ENCODE data around the gene CAMK1.

Gene CAMK1

GRCh38 chr3:9743548-9743947, 26.2 kb downstream of the CAMK1 start:
- DNase-seq (ENCODE audit: low read depth in 1 of 2, low spot score in 1 of 2), result no peak

GRCh38 chr3:9742560-9742959, 27.2 kb downstream of the CAMK1 start:
- DNase-seq (ENCODE audit: low read depth in 1 of 2, low spot score in 1 of 2), result no peak

- no peak for DNase-seq (ENCODE audit: low read depth in 1 of 2, low spot score in 1 of 2)
Observed at GRCh38 chr3:9739181-9739580, 30.6 kb downstream of the CAMK1 start.

- DNase-seq (ENCODE audit: low read depth in 1 of 2, low spot score in 1 of 2), result no peak
Observed at GRCh38 chr3:9736831-9737230, 32.9 kb downstream of the CAMK1 start.

- no peak for DNase-seq (ENCODE audit: low read depth in 1 of 2, low spot score in 1 of 2)
Observed at GRCh38 chr3:9732740-9733115, 37.0 kb downstream of the CAMK1 start.

- DNase-seq (ENCODE audit: low read depth in 1 of 2, low spot score in 1 of 2), result no peak
Observed at GRCh38 chr3:9732080-9732739, 37.5 kb downstream of the CAMK1 start.

- DNase-seq (ENCODE audit: low read depth in 1 of 2, low spot score in 1 of 2), result peak; percentile 99
Observed at GRCh38 chr3:9731206-9732079, 38.3 kb downstream of the CAMK1 start, which contains the start of gene BRPF1. Gene BRPF1, plus strand, starts transcription at chr3:9731735. Its CDS starts 2,406 bp downstream, at chr3:9734141.

- peak in 1 of 2 donors; percentile 40 for DNase-seq (ENCODE audit: low read depth in 1 of 2, low spot score in 1 of 2)
Observed at GRCh38 chr3:9730657-9731205, 39.0 kb downstream of the CAMK1 start.

GRCh38 chr3:9729419-9729818, 40.3 kb downstream of the CAMK1 start:
- no peak for DNase-seq (ENCODE audit: low read depth in 1 of 2, low spot score in 1 of 2)

- no peak for DNase-seq (ENCODE audit: low read depth in 1 of 2, low spot score in 1 of 2)
Observed at GRCh38 chr3:9727743-9728142, 42.0 kb downstream of the CAMK1 start.

- DNase-seq (ENCODE audit: low read depth in 1 of 2, low spot score in 1 of 2), result no peak
Observed at GRCh38 chr3:9727041-9727595, 42.6 kb downstream of the CAMK1 start.

GRCh38 chr3:9725775-9726515, 43.8 kb downstream of the CAMK1 start:
- DNase-seq (ENCODE audit: low read depth in 1 of 2, low spot score in 1 of 2), result no peak

- DNase-seq (ENCODE audit: low read depth in 1 of 2, low spot score in 1 of 2), result no peak
Observed at GRCh38 chr3:9721700-9722060, 48.1 kb downstream of the CAMK1 start.

GRCh38 chr3:9721015-9721699, 48.6 kb downstream of the CAMK1 start:
- DNase-seq (ENCODE audit: low read depth in 1 of 2, low spot score in 1 of 2), result no peak

- DNase-seq (ENCODE audit: low read depth in 1 of 2, low spot score in 1 of 2), result no peak
Observed at GRCh38 chr3:9718118-9718517, 51.6 kb downstream of the CAMK1 start.

GRCh38 chr3:9717563-9717962, 52.2 kb downstream of the CAMK1 start:
- DNase-seq (ENCODE audit: low read depth in 1 of 2, low spot score in 1 of 2), result no peak

GRCh38 chr3:9716801-9717555, 52.8 kb downstream of the CAMK1 start:
- no peak for DNase-seq (ENCODE audit: low read depth in 1 of 2, low spot score in 1 of 2)

- no peak for DNase-seq (ENCODE audit: low read depth in 1 of 2, low spot score in 1 of 2)
Observed at GRCh38 chr3:9715764-9716437, 53.8 kb downstream of the CAMK1 start.

- no peak for DNase-seq (ENCODE audit: low read depth in 1 of 2, low spot score in 1 of 2)
Observed at GRCh38 chr3:9715136-9715535, 54.6 kb downstream of the CAMK1 start.

Measured in activated CD4-positive, alpha-beta T cell treated with anti-CD3 and anti-CD28 coated beads, Interleukin-2, amount 50 U/mL, for 24 hours (primary cell).